ACC112 (cell line): ENCODE measurements around the gene ACKR2.
"Not testable (repeated sequence)": the region's sequence is repeated elsewhere in the genome, so short reads cannot be mapped to it uniquely, and the experiment has no call there.

ENCODE experiments used
- H2AFZ ChIP-seq: fragments of 200-600 bp; sonication (generic); one replicate; pipeline ENCODE4 v1.6.0; 2017; ENCODE audit warnings: antibody characterized with exemption, low read length; ENCODE audit not compliant: unreplicated experiment
- H3K27ac ChIP-seq: fragments of 200-600 bp; sonication (generic); 2 replicates; pipeline ENCODE4 v1.5.1; 2014; ENCODE audit warnings: low read depth, mild to moderate bottlenecking, antibody characterized with exemption, low read length, moderate library complexity
- H3K27me3 ChIP-seq: fragments of 200-600 bp; sonication (generic); 2 replicates; pipeline ENCODE4 v1.6.1; 2014; ENCODE audit warnings: mild to moderate bottlenecking, antibody characterized with exemption, low read length, moderate library complexity, mixed read lengths; ENCODE audit not compliant: insufficient read depth
- H3K36me3 ChIP-seq: fragments of 200-600 bp; sonication (generic); 2 replicates; pipeline ENCODE4 v1.6.1; 2016; ENCODE audit warnings: mild to moderate bottlenecking, antibody characterized with exemption, low read length, moderate library complexity, mixed read lengths; ENCODE audit not compliant: insufficient read depth
- H3K4me1 ChIP-seq: fragments of 200-600 bp; sonication (generic); one replicate; pipeline ENCODE4 v1.6.1; 2016; ENCODE audit warnings: low read length, mixed read lengths; ENCODE audit not compliant: insufficient read depth, unreplicated experiment, control insufficient read depth
- H3K4me3 ChIP-seq: fragments of 200-600 bp; sonication (generic); 2 replicates; pipeline ENCODE4 v1.5.1; 2014; ENCODE audit warnings: mild to moderate bottlenecking, low read depth, low read length
- H3K79me2 ChIP-seq: fragments of 200-600 bp; sonication (generic); one replicate; pipeline ENCODE4 v1.6.0; 2016; ENCODE audit warnings: low read length; ENCODE audit not compliant: control insufficient read depth, unreplicated experiment, insufficient read depth

ACKR2 gene

DNA sequence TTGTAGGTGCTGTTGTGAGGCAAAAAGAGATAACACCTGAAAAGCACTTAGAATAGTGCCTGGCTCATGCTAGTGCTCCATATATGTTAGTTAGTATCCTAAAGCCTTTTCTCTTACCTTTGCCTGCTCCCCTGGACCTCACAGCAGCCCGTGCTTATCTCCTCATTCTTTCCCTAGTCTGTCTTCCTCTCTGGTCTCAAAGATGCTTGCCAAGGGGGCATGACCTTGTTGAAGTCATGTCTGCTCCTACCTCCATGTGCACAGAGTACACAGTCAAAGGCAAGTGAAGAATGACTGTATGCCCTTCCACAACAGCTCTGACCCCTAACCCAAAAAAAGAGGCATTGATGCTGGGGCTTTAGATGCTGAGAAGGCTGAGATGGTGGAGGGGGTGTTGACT is 67.2 kb downstream of the ACKR2 start:
- H3K4me1 ChIP-seq = no peaks in the 10 kb centered on the region
- H3K36me3 ChIP-seq = no peaks in the 10 kb centered on the region
- H3K79me2 ChIP-seq = no peaks in the 10 kb centered on the region
- peaks cover 31% of the 10 kb centered on the region; the same call in 1 of the 2 replicates for H3K27me3 ChIP-seq
- H3K27ac ChIP-seq = no peak overlapping the region
- no peak overlapping the region for H2AFZ ChIP-seq
- no peak overlapping the region for H3K4me3 ChIP-seq

- Histone ChIP-seq H3K4me1 (no peaks in the 10 kb centered on the region), H3K27me3 (peaks cover 26% of the 10 kb centered on the region; the same call in 1 of the 2 replicates), H3K27ac (no peak overlapping the region), H2AFZ (no peak overlapping the region), H3K36me3 (no peaks in the 10 kb centered on the region), H3K4me3 (no peak overlapping the region), H3K79me2 (no peaks in the 10 kb centered on the region)
Measured at GRCh38 chr3:42876940-42877720, 67.9 kb downstream of the ACKR2 start.

DNA sequence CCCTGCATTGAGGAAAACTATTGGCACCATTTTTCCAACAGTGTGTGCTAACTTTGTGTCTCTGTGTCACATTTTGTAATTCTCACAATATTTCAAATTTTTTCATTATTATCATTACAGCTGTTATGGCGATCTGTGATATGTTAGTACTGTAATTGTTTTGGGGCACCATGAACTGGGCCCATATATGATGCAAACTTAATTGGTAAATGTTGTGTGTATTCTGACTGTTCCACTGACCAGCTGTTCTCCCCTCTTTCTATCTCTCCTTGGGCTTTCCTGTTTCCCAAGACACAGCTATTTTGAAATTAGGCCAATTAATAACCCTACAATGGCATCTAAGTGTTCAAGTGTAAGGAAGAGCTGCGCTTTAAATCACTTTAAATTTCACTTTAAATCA is 68.6 kb downstream of the ACKR2 start:
- no peaks in the 10 kb centered on the region for H3K4me1 ChIP-seq
- no peak overlapping the region for H3K27ac ChIP-seq
- H3K36me3 ChIP-seq = no peaks in the 10 kb centered on the region
- no peaks in the 10 kb centered on the region for H3K79me2 ChIP-seq
- H3K4me3 ChIP-seq = no peak overlapping the region
- peaks cover 20% of the 10 kb centered on the region; the same call in 1 of the 2 replicates for H3K27me3 ChIP-seq
- no peak overlapping the region for H2AFZ ChIP-seq

GRCh38 chr3:42880183-42880582 is 70.9 kb downstream of the ACKR2 start:
- Histone ChIP-seq H3K27me3 (peaks cover 15% of the 10 kb centered on the region; the same call in 1 of the 2 replicates), H3K79me2 (no peaks in the 10 kb centered on the region), H3K27ac (no peak overlapping the region), H3K36me3 (no peaks in the 10 kb centered on the region), H2AFZ (no peak overlapping the region), H3K4me1 (no peaks in the 10 kb centered on the region), H3K4me3 (peak overlapping the region; percentile 70; the same call in 1 of the 2 replicates)

- Histone ChIP-seq H3K4me3 (peak overlapping the region; percentile 70), H3K27ac (no peak overlapping the region), H3K36me3 (no peaks in the 10 kb centered on the region), H3K79me2 (no peaks in the 10 kb centered on the region), H2AFZ (peak overlapping the region; percentile 57), H3K4me1 (no peaks in the 10 kb centered on the region), H3K27me3 (peaks cover 11% of the 10 kb centered on the region; the same call in 1 of the 2 replicates)
Measured at GRCh38 chr3:42880601-42881451, 71.6 kb downstream of the ACKR2 start.

- not testable (repeated sequence) for H3K4me1 ChIP-seq, H3K36me3 ChIP-seq, H3K4me3 ChIP-seq, H3K27ac ChIP-seq, H2AFZ ChIP-seq, H3K79me2 ChIP-seq
- H3K27me3 ChIP-seq = peaks cover 14% of the 10 kb centered on the region
Measured at GRCh38 chr3:42883251-42883930, 74.1 kb downstream of the ACKR2 start.

DNA sequence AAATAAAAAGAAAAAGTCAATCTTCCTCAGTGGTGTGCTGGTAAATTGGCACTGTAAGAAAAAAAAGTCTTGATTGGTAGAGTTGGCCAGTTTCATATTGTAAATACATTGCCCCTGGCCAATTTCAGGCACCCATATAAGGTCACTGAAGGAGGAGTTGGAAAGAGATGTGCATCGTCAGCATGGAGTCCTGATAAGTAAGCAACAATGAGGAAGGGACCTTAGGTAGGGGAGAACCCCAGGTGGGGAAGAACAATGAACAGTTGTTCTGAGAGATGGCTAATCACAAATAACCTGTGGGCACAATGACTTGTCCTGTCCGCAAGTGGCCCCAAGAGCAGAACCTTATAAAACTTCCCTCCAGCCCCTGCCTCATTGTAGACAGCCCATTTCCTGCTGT is 75.1 kb downstream of the ACKR2 start:
- Histone ChIP-seq H3K4me3 (no peak overlapping the region), H3K27me3 (peaks cover 22% of the 10 kb centered on the region), H3K4me1 (no peaks in the 10 kb centered on the region), H3K27ac (no peak overlapping the region), H3K79me2 (no peaks in the 10 kb centered on the region), H3K36me3 (no peaks in the 10 kb centered on the region), H2AFZ (no peak overlapping the region)

DNA sequence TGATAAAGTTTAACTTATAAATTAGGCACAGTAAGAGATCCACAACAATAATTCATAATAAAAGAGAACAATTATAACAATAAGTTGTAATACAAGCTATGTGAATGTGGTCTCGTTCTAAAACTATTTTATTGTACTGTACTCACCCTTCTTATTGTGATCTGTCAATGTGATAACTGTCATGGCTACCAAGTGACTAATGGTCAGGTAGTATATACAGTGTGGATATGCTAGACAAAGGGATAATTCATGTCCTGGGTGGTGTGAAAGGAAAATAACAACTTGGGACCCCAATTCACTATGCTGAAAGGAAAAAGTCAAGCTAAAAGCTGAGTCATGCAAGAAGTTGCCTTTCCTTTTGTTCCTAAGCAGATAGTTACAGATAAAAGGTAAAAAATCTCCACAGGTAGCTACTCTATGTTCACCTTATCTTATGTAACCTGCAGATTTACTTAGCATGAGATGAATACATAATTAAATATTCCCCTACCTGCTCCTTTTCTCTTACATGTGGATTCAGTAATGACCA is 77.1 kb downstream of the ACKR2 start:
- no peaks in the 10 kb centered on the region for H3K4me1 ChIP-seq
- H3K27me3 ChIP-seq = peaks cover 19% of the 10 kb centered on the region
- no peak overlapping the region for H2AFZ ChIP-seq
- no peaks in the 10 kb centered on the region for H3K79me2 ChIP-seq
- H3K27ac ChIP-seq = no peak overlapping the region
- H3K36me3 ChIP-seq = no peaks in the 10 kb centered on the region
- no peak overlapping the region for H3K4me3 ChIP-seq

DNA sequence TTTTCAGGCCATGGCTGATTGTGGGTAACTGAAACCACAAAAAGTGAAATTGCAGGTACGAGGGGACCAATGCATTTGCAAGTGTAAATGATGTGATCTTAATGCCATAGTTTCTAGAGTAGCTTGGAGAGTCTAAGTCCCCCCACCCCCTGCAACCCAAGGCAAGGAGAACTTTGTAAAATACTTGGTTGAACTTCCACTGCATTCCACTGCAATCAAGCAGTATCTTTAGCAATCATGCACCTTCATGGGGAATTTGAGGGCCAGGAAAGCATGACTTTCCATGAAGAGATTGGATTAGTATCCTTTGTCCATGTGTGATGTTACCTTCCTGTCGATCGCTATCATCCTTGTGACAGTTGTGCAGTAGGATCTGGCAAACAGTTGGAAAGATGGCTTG is 77.8 kb downstream of the ACKR2 start:
- no peaks in the 10 kb centered on the region for H3K79me2 ChIP-seq
- H3K27ac ChIP-seq = no peak overlapping the region
- H3K4me1 ChIP-seq = no peaks in the 10 kb centered on the region
- peaks cover 23% of the 10 kb centered on the region for H3K27me3 ChIP-seq
- H3K36me3 ChIP-seq = no peaks in the 10 kb centered on the region
- H3K4me3 ChIP-seq = no peak overlapping the region
- H2AFZ ChIP-seq = no peak overlapping the region

DNA sequence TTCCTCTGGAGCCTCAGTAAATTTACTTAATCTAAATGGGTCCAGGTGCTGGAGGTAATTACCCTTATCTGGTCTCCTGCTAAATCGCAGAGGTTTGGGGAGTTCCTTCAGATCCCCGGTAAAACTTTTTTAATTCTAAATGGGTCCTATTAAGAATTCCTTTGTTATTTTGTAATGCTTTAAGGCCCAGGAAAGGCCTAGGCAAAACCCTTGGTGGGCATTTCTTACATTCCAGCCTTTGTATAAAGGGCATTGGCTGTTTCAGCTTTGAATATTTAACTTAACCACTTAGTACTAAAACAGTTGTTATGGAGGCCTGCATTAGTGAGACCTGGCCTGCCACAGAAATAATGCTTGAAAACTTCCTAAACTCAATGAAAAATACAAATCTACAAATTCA is 81.8 kb downstream of the ACKR2 start:
- Histone ChIP-seq H3K4me1 (no peaks in the 10 kb centered on the region), H3K79me2 (no peaks in the 10 kb centered on the region), H3K36me3 (no peaks in the 10 kb centered on the region), H3K4me3 (no peak overlapping the region), H2AFZ (no peak overlapping the region), H3K27me3 (peaks cover 28% of the 10 kb centered on the region), H3K27ac (no peak overlapping the region)
